SK-N-SH treated with all-trans-retinoic acid at 6 μM for 48 hours (cell line): Measurements from ENCODE around the gene EVX2.

Source experiments
- ARNTL ChIP-seq: fragments of 450-650 bp; formaldehyde crosslinking; IDR thresholded peaks from 2 replicates; pipeline ENCODE4 v1.5.0; 2020; ENCODE audit warnings: low read depth, mild to moderate bottlenecking, moderate library complexity, borderline replicate concordance
- ESRRG ChIP-seq: fragments of 250-450 bp; sonication (Bioruptor Pico); IDR thresholded peaks from 2 replicates; pipeline ENCODE4 v1.6.1; 2021; ENCODE audit warnings: mild to moderate bottlenecking
- GLIS3 ChIP-seq: fragments of 250-450 bp; sonication (Bioruptor Pico); IDR thresholded peaks from 2 replicates; pipeline ENCODE4 v1.5.0; 2020; ENCODE audit warnings: mild to moderate bottlenecking, moderate library complexity
- ISL1 ChIP-seq: fragments of 250-450 bp; sonication (Bioruptor Pico); IDR thresholded peaks from 2 replicates; pipeline ENCODE4 v2.1.2; 2022; ENCODE audit warnings: mild to moderate bottlenecking, moderate library complexity
- PPARA ChIP-seq: fragments of 250-450 bp; sonication (Bioruptor Pico); IDR thresholded peaks from 2 replicates; pipeline ENCODE4 v1.5.0; 2020; ENCODE audit warnings: mild to moderate bottlenecking, borderline replicate concordance
- RARB ChIP-seq: fragments of 250-450 bp; sonication (Bioruptor Pico); IDR thresholded peaks from 2 replicates; pipeline ENCODE4 v1.8.0; 2021; ENCODE audit warnings: mild to moderate bottlenecking, moderate library complexity
- TCF4 ChIP-seq: fragments of 250-450 bp; sonication (Bioruptor Pico); IDR thresholded peaks from 2 replicates; pipeline ENCODE4 v1.8.0; 2021; ENCODE audit warnings: mild to moderate bottlenecking, moderate library complexity, borderline replicate concordance
- ZFP3 ChIP-seq: fragments of 250-450 bp; sonication (Bioruptor Pico); IDR thresholded peaks from 2 replicates; pipeline ENCODE4 v1.5.0; 2020; ENCODE audit warnings: mild to moderate bottlenecking, moderate library complexity
- ZFP30 ChIP-seq: fragments of 450-650 bp; formaldehyde crosslinking; IDR thresholded peaks from 2 replicates; pipeline ENCODE4 v1.5.0; 2022; ENCODE audit warnings: mild to moderate bottlenecking, moderate library complexity
- ZNF70 ChIP-seq: fragments of 450-650 bp; formaldehyde crosslinking; IDR thresholded peaks from 2 replicates; pipeline ENCODE4 v1.5.0; 2020; ENCODE audit warnings: mild to moderate bottlenecking, moderate library complexity
- ZNF8 ChIP-seq: fragments of 450-650 bp; formaldehyde crosslinking; IDR thresholded peaks from 2 replicates; pipeline ENCODE4 v1.5.0; 2020; ENCODE audit warnings: mild to moderate bottlenecking, moderate library complexity
- TF ChIP-seq, protein P1 (sequence below): fragments of 250-450 bp; sonication (Bioruptor Pico); IDR thresholded peaks from 2 replicates; pipeline ENCODE4 v1.8.0; 2020; ENCODE audit warnings: mild to moderate bottlenecking, moderate library complexity, borderline replicate concordance
- TF ChIP-seq, protein P2 (sequence below): fragments of 250-450 bp; sonication (Bioruptor Pico); IDR thresholded peaks from 2 replicates; pipeline ENCODE4 v1.8.0; 2021; ENCODE audit warnings: low read depth, mild to moderate bottlenecking, moderate library complexity, borderline replicate concordance

DNA sequence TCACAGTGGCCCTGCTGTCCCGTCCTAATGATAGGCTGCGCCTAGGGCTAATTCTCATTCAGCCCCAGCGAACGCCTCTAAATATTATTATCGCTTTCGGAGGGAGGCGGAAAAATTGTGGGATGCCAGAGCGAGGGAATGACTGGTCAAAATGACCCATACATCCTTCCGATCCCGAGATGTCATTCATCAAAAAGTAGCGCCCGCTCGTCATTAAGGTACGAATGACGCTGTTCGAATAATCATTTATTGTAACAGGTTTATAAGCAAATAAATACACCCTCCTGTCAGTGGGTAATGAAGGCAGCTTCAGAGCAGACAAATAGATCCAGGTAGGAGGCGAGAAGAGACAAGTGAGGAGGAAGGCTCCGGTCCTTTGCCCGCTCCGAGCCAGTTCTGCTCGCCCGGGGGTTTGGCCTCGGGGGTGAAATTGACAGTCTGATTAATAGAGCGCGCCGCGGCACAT, at the start of gene EVX2:
- TF ChIP-seq ZNF8 (no peak), ZFP3 (CRISPR knock-in tag) (no peak), RARB (no peak), ISL1 (no peak), ZNF70 (CRISPR knock-in tag) (no peak), TCF4 (no peak), ARNTL (no peak), ZFP30 (CRISPR knock-in tag) (no peak), GLIS3 (no peak), PPARA (CRISPR knock-in tag) (no peak), ESRRG (CRISPR knock-in tag) (no peak)
- TF ChIP-seq, protein P1, sequence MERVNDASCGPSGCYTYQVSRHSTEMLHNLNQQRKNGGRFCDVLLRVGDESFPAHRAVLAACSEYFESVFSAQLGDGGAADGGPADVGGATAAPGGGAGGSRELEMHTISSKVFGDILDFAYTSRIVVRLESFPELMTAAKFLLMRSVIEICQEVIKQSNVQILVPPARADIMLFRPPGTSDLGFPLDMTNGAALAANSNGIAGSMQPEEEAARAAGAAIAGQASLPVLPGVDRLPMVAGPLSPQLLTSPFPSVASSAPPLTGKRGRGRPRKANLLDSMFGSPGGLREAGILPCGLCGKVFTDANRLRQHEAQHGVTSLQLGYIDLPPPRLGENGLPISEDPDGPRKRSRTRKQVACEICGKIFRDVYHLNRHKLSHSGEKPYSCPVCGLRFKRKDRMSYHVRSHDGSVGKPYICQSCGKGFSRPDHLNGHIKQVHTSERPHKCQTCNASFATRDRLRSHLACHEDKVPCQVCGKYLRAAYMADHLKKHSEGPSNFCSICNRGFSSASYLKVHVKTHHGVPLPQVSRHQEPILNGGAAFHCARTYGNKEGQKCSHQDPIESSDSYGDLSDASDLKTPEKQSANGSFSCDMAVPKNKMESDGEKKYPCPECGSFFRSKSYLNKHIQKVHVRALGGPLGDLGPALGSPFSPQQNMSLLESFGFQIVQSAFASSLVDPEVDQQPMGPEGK (CRISPR knock-in tag): no peak
- TF ChIP-seq, protein P2, sequence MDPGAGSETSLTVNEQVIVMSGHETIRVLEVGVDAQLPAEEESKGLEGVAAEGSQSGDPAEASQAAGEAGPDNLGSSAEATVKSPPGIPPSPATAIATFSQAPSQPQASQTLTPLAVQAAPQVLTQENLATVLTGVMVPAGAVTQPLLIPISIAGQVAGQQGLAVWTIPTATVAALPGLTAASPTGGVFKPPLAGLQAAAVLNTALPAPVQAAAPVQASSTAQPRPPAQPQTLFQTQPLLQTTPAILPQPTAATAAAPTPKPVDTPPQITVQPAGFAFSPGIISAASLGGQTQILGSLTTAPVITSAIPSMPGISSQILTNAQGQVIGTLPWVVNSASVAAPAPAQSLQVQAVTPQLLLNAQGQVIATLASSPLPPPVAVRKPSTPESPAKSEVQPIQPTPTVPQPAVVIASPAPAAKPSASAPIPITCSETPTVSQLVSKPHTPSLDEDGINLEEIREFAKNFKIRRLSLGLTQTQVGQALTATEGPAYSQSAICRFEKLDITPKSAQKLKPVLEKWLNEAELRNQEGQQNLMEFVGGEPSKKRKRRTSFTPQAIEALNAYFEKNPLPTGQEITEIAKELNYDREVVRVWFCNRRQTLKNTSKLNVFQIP (CRISPR knock-in tag): no peak
